Articular chondrocyte of knee joint (primary cell): ENCODE measurements around the gene TCHP. TPM values are rescaled to one million over a fixed set of nuclear protein-coding genes. Genes with fewer than 3 reads are reported as not detected.

Source experiments
- small RNA-seq: library from RNA; depleted of rRNA; stranded (forward); fragments of <200 nt; gene quantifications from one replicate; pipeline ENCODE3, GENCODE V24; 2012
- total RNA-seq: library from RNA; depleted of rRNA; stranded (reverse); fragments of >200 nt; gene quantifications from 2 replicates; pipeline ENCODE4 v1.2.3, GENCODE V29; 2012

TCHP gene, protein sequence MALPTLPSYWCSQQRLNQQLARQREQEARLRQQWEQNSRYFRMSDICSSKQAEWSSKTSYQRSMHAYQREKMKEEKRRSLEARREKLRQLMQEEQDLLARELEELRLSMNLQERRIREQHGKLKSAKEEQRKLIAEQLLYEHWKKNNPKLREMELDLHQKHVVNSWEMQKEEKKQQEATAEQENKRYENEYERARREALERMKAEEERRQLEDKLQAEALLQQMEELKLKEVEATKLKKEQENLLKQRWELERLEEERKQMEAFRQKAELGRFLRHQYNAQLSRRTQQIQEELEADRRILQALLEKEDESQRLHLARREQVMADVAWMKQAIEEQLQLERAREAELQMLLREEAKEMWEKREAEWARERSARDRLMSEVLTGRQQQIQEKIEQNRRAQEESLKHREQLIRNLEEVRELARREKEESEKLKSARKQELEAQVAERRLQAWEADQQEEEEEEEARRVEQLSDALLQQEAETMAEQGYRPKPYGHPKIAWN
- 10.6 and 11.0 TPM in 2 replicates for total RNA-seq

DNA sequence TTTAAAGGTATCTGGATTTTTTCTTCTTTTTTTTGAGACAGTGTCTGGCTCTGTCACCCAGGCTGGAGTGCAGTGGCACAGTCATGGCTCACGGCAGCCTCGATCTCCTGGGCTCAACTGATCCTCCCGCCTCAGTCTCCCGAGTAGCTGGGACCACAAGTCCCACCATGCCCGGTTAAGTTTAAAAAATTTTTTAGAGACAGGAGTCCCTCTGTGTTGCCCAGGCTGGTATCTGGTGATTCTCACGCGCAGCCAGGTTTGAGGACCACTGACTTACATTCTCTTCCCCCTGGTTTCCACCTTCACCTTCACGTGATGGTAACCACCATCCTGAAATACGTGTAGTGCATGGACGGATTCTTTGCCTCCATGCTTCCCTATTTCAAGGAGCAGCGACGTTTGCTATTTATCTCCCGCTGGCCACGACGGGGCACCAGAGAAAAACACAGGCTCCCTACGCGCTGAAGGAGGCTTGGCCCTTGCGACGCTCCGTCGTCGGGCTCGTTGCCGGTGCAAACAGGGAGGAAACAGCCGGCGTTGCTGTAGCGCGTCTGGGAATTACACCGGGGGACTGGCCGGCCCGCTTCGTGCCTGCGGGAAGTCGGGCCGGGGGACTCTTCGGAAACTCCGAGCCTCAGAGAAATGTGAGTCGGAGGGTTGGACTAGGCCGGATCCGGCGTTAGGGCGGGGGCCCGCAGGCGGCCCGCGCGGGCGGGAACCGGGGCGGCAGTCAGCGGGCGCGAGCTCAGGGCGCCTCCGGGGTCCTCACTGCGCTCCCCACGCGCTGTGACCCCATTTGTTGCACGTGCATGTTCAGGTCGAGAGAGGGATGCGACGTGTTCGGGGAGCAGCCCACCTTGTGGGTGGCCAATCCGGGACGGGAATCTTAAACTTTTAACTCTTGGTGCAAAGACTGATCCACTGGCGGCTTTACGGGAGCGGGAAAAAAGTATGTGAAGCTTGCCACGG, at the start of gene TCHP:
Gene TCHP, plus strand, starts transcription at position 492 of the 969 bp plus-strand sequence. CDS start 2,753 bp downstream, outside the sequence.

DNA sequence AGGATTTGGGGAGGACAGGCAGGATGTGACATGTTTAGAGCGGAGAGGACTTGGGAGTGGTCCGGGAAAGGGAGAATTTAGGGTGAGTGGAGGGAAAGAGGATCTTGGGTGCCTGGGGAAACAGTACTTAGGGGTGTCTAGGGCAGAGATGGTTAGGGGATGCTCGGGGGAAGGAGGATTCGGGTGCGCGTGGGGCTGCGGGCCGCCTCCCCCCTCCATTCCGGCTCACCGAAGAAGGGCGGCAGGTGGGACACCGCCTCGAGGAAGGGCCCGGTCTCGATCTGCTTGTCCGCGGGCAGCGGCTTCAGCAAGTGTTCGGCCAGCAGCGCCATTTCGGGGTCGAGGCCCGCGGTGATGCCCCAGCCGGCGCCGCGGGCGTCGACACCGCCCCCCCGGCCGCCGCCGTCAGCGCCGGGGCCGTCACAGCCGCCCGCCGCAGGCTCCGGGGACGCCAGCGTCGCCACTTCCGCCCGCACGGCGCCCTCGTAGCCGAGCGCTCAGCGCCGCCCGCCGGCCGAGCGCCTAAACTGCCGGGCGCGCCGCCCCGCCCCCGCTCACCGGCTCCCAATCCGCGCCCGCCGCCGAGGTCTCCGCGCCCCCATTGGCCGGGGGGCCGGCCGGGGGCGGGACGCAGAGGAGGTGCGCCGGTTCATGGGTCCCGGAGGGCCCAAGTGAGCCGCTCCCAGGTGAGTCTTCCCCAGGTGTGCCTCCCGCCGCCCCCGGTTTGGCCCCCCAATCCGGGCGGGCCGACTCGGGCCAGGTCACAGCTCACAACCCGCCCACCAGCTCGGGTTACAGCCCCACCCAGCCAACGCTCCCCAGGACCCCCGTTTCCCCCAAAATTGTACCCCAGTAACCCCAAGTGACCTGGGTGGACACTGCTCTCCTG, 19.8 kb upstream of the TCHP start, which contains the start of gene GLTP:
Gene GLTP, minus strand, starts transcription at position 499 of the 889 bp plus-strand sequence. Its CDS starts 167 bp downstream, at position 332.

Small RNA genes lying within 50 kb of the gene (small RNA-seq; reads per million reads assigned to genes)
- gene RN7SL441P = not detected

Other genes with a start within 250 kb of the TCHP start
- 0.39 and 0.43 TPM in 2 replicates for gene FAM222A, start 186.4 kb upstream of the TCHP start, total RNA-seq
- 4.8 and 5.1 TPM in 2 replicates for gene TRPV4, start 66.9 kb upstream of the TCHP start, total RNA-seq
- 69.8 and 73.0 TPM in 2 replicates for gene GLTP, start 19.7 kb upstream of the TCHP start, total RNA-seq
- gene GIT2, start 96.1 kb downstream of the TCHP start, total RNA-seq = 55.9 and 70.7 TPM in 2 replicates
- 194 and 205 TPM in 2 replicates for gene ANKRD13A, start 99.2 kb downstream of the TCHP start, total RNA-seq
- gene C12orf76, start 148.2 kb downstream of the TCHP start, total RNA-seq = 8.0 and 9.5 TPM in 2 replicates
- 16.1 and 19.1 TPM in 2 replicates for gene IFT81, start 224.1 kb downstream of the TCHP start, total RNA-seq